ENCODE results near the gene DHRS7C.
A peak's percentile ranks its signal among the peaks of the same experiment; 100 is the strongest.

GRCh38 chr17:9729034-9729650 lies 62.2 kb downstream of the DHRS7C start:
- TF ChIP-seq CTCF (optimal IDR thresholded peaks at IDR 0.05 in 1 of 3, IDR thresholded peaks at IDR 0.05 in 1 of 3, conservative IDR thresholded peaks at IDR 0.05 in 1 of 3; ENCODE audit: extremely low read depth in 1 of 3, insufficient read depth in 2 of 3, low read length in 3 of 3): peak; percentile 85 to 97 (median 96)
- no peak for TF ChIP-seq EZH2 (IDR thresholded peaks at IDR 0.05; ENCODE audit: low read length)
